Osteocyte (in vitro differentiated cells): ENCODE results near the gene ZNF546. TPM values are rescaled to one million over a fixed set of nuclear protein-coding genes. Genes with fewer than 3 reads are reported as not detected.

ENCODE experiments used
- DNase-seq: peaks from one replicate; pipeline ENCODE4 v3.0.0; 2021; ENCODE audit warnings: mixed read lengths; ENCODE audit not compliant: unreplicated experiment; ENCODE audit errors: extremely low spot score
- H3K27ac Mint-ChIP-seq: one replicate; pipeline ENCODE4 v1.8.0; 2021; ENCODE audit warnings: mild to moderate bottlenecking, mixed read lengths; ENCODE audit not compliant: unreplicated experiment
- H3K27me3 Mint-ChIP-seq: one replicate; pipeline ENCODE4 v1.8.0; 2021; ENCODE audit warnings: mixed read lengths; ENCODE audit not compliant: unreplicated experiment
- H3K36me3 Mint-ChIP-seq: one replicate; pipeline ENCODE4 v1.8.0; 2021; ENCODE audit warnings: mixed read lengths; ENCODE audit not compliant: unreplicated experiment
- H3K4me1 Mint-ChIP-seq: one replicate; pipeline ENCODE4 v1.8.0; 2021; ENCODE audit warnings: mixed read lengths; ENCODE audit not compliant: unreplicated experiment
- H3K4me3 Mint-ChIP-seq: one replicate; pipeline ENCODE4 v1.8.0; 2021; ENCODE audit warnings: mild to moderate bottlenecking, moderate library complexity, mixed read lengths; ENCODE audit not compliant: unreplicated experiment
- H3K9me3 Mint-ChIP-seq: one replicate; pipeline ENCODE4 v1.8.0; 2021; ENCODE audit warnings: mixed read lengths; ENCODE audit not compliant: unreplicated experiment
- total RNA-seq: library from RNA; stranded (reverse); gene quantifications from 2 replicates; pipeline ENCODE4 v1.2.1, GENCODE V29; 2021
- TF ChIP-seq, protein P1 (sequence below): fragments of 200-600 bp; sonication (generic); IDR thresholded peaks from 2 replicates; pipeline ENCODE4 v1.5.0; 2021; ENCODE audit warnings: antibody characterized with exemption, mild to moderate bottlenecking, moderate library complexity

ZNF546 gene
- total RNA-seq, 1 donor from 2014 or later = 7.3 TPM

DNA sequence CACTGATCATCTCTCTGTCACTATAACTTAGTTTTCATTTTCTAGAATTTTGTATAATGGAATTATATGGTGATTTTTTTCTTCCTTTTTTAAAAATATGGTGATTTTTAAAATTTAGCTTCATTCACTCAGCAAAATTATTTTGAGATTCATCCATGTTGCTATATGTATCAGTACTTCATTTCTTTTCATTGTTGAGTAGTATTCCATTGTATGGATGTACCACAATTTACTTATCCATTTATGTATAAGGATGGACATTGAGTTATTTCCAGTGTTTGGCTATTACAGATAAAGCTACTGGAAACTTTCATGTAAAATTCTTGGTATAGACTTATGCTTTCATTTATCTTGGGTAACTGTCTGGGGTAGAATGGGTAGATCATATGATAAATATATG, 12.8 kb downstream of the ZNF546 start:
- Mint-ChIP-seq H3K4me3 (no peak overlapping the region), H3K9me3 (peaks cover 29% of the 10 kb centered on the region)
- TF ChIP-seq, protein P1, sequence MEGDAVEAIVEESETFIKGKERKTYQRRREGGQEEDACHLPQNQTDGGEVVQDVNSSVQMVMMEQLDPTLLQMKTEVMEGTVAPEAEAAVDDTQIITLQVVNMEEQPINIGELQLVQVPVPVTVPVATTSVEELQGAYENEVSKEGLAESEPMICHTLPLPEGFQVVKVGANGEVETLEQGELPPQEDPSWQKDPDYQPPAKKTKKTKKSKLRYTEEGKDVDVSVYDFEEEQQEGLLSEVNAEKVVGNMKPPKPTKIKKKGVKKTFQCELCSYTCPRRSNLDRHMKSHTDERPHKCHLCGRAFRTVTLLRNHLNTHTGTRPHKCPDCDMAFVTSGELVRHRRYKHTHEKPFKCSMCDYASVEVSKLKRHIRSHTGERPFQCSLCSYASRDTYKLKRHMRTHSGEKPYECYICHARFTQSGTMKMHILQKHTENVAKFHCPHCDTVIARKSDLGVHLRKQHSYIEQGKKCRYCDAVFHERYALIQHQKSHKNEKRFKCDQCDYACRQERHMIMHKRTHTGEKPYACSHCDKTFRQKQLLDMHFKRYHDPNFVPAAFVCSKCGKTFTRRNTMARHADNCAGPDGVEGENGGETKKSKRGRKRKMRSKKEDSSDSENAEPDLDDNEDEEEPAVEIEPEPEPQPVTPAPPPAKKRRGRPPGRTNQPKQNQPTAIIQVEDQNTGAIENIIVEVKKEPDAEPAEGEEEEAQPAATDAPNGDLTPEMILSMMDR = no peak

DNA sequence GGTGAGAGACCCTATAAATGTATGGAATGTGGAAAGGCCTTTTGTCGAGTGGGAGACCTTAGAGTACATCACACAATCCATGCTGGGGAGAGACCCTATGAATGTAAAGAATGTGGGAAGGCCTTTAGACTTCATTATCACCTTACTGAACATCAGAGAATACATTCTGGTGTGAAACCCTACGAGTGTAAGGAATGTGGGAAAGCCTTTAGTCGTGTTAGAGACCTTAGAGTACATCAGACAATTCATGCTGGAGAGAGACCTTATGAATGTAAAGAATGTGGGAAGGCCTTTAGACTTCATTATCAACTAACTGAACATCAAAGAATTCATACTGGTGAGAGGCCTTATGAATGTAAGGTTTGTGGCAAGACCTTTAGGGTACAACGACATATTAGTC, 17.1 kb downstream of the ZNF546 start:
- peaks cover 61% of the 10 kb centered on the region for H3K36me3 Mint-ChIP-seq
- H3K4me3 Mint-ChIP-seq = no peak overlapping the region
- peaks cover 46% of the 10 kb centered on the region for H3K9me3 Mint-ChIP-seq
- H3K27ac Mint-ChIP-seq = no peak overlapping the region
- no peaks in the 10 kb centered on the region for H3K4me1 Mint-ChIP-seq
- no peaks in the 10 kb centered on the region for H3K27me3 Mint-ChIP-seq
- TF ChIP-seq, protein P1 = no peak
- DNase-seq = no peak

More for the DNA sequence above, 12.8 kb downstream of the ZNF546 start:
- H3K36me3 Mint-ChIP-seq = peaks cover 74% of the 10 kb centered on the region
- no peaks in the 10 kb centered on the region for H3K27me3 Mint-ChIP-seq
- H3K27ac Mint-ChIP-seq = no peak overlapping the region
- H3K4me1 Mint-ChIP-seq = peaks cover 4% of the 10 kb centered on the region
- DNase-seq = no peak

DNA sequence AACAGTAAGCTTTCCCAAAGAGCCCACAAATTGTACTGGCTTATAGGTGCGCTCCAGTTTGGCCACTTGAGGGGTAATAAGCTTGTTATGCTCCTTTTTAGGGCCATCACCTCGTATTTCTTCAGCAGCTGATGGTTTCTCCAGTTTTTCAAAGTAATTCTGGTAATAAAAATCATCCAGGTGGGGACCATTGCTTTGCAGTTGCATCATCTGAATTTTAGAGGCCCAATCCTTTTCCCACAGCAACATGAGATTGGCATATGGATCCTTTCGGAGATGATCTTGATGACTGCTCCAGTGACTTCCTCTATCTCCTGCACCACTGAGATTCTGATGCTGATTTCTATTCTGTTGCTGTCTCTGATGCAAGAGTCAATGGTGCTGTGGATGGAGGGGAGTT, 27.1 kb downstream of the ZNF546 start:
- H3K9me3 Mint-ChIP-seq = peaks cover 73% of the 10 kb centered on the region
- H3K36me3 Mint-ChIP-seq = peaks cover 5% of the 10 kb centered on the region
- no peak overlapping the region for H3K27ac Mint-ChIP-seq

DNA sequence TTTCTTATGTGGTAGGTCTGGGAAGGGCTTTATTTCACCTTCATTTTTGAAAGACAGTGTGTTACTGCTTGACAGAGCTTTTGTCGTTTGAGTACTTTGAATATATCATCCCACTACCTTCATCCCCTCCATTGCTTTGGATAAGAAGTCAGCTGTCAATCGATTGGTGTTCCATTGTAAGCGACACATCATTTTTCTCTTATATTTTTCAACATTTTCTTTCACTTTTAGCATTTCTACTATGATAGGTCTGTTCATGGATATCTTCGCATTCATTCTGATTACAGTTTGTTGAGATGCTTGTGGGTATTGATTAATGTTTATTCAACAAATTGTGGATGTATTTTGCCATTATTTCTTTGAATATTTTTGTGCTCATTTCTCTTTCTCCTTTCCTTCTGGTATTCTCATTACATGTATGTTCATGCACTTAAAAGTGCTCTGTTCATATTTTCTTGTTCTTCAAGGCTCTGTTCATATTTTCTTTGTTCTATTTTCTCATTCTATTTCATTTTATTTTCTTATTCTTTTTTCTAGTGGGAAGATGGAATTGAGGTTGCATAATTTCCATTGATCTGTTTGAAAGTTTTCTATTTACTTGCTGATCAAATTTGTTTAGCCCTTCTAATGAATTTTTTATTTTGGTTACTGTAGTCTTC, 29.2 kb downstream of the ZNF546 start:
- TF ChIP-seq, protein P1 = no peak
- H3K4me1 Mint-ChIP-seq = no peaks in the 10 kb centered on the region

More for the DNA sequence above, 27.1 kb downstream of the ZNF546 start:
- TF ChIP-seq, protein P1 = no peak
- Mint-ChIP-seq H3K4me3 (no peak overlapping the region), H3K27me3 (no peaks in the 10 kb centered on the region), H3K4me1 (no peaks in the 10 kb centered on the region)
- no peak for DNase-seq

DNA sequence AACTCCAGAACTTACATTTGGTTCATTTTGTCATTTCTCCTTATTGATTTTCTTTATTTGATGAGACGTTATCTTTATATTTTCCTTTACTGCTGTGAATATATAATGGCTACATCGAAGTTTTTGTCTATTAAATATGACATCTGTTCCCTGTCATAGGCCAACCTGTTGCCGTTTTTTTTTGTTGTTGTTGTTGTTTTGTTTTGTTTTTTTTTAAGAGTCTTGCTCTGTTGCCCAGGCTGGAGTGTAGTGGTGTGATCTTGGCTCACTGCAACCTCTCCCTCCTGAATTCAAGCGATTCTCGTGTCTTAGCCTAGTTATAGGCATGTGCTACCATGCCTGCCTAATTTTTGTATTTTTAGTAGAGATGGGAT, 29.7 kb downstream of the ZNF546 start:
- Mint-ChIP-seq H3K27me3 (no peaks in the 10 kb centered on the region), H3K36me3 (peaks cover 9% of the 10 kb centered on the region)

More for the DNA sequence above, 29.2 kb downstream of the ZNF546 start:
- no peak overlapping the region for H3K4me3 Mint-ChIP-seq
- H3K9me3 Mint-ChIP-seq = peaks cover 69% of the 10 kb centered on the region
- peaks cover 9% of the 10 kb centered on the region for H3K36me3 Mint-ChIP-seq
- no peak overlapping the region for H3K27ac Mint-ChIP-seq
- no peak for DNase-seq
- H3K27me3 Mint-ChIP-seq = no peaks in the 10 kb centered on the region

More for the DNA sequence above, 29.7 kb downstream of the ZNF546 start:
- no peak overlapping the region for H3K4me3 Mint-ChIP-seq
- TF ChIP-seq, protein P1 = no peak
- H3K27ac Mint-ChIP-seq = no peak overlapping the region
- no peaks in the 10 kb centered on the region for H3K4me1 Mint-ChIP-seq
- peaks cover 64% of the 10 kb centered on the region for H3K9me3 Mint-ChIP-seq
- DNase-seq = no peak
